Endothelial cell of umbilical vein (primary cell): Measurements from ENCODE around the gene KRTAP10-5. TPM values are rescaled to one million over a fixed set of nuclear protein-coding genes. Genes with fewer than 3 reads are reported as not detected.

Source experiments
- BruUV-seq: library from RNA; stranded (reverse); fragments of 400-500 nt; replicated peaks from 2 replicates; lab custom pipeline; 2021; lab: Mats Ljungman, UMichigan
- CTCF ChIA-PET: fragments of 300-600, 350-600 bp; sonication (Branson Sonifier 250); formaldehyde crosslinking; loops from one replicate; lab custom pipeline; 2021; ENCODE audit warnings: antibody characterized with exemption, inconsistent platforms; lab: Charles Lee
- POLR2A ChIA-PET: fragments of 300-600, 350-600 bp; sonication (Branson Sonifier 250); formaldehyde crosslinking; loops from one replicate; lab custom pipeline; 2021; ENCODE audit warnings: antibody characterized with exemption, inconsistent platforms; lab: Charles Lee
- DNase-seq: peaks from one replicate; pipeline ENCODE4 v3.0.0-alpha.2; 2011; ENCODE audit warnings: low read depth, low spot score
- FAIRE-seq: peaks from 2 replicates; lab custom pipeline; 2011; peaks lifted over from hg19 to GRCh38; lab: Jason Lieb, UNC
- H2AFZ ChIP-seq: 2 replicates; pipeline ENCODE4 v1.6.0; 2012; ENCODE audit warnings: low read depth, low read length, control low read depth, inconsistent platforms
- H3K27ac ChIP-seq: 2 replicates; pipeline ENCODE4 v1.5.1; 2011; ENCODE audit warnings: low read depth, mild to moderate bottlenecking, control low read depth, low read length, moderate library complexity; ENCODE audit not compliant: insufficient read depth
- H3K27me3 ChIP-seq, 2 experiments: 2 replicates each; pipeline versions ENCODE4 v1.6.0 to v1.6.1; 2011; ENCODE audit warnings: low read length in 2 of 2, mixed read lengths in 1 of 2; ENCODE audit not compliant: control insufficient read depth in 2 of 2, insufficient read depth in 2 of 2
- H3K36me3 ChIP-seq, 2 experiments: 2 replicates in 1 of 2; 3 replicates in 1 of 2; pipeline ENCODE4 v1.5.1; 2011; ENCODE audit warnings: low read length in 2 of 2, mild to moderate bottlenecking in 1 of 2, moderate library complexity in 1 of 2; ENCODE audit not compliant: control insufficient read depth in 2 of 2, insufficient read depth in 2 of 2; ENCODE audit errors: extremely low read depth in 1 of 2
- H3K4me1 ChIP-seq: 3 replicates; pipeline ENCODE4 v1.5.1; 2011; ENCODE audit warnings: mild to moderate bottlenecking, low read length; ENCODE audit not compliant: control insufficient read depth, insufficient read depth; ENCODE audit errors: extremely low read depth
- H3K4me2 ChIP-seq: 2 replicates; pipeline ENCODE4 v1.6.1; 2011; ENCODE audit warnings: low read length, control low read depth, mixed read lengths; ENCODE audit not compliant: insufficient read depth
- H3K4me3 ChIP-seq, 3 experiments: fragments of 200-600 bp in 1 of 3; sonication (generic), shearing (Covaris generic) in 1 of 3; replicated peaks in 1 of 3; 2 replicates each; pipeline ENCODE4 v1.5.1; 2011 to 2016; ENCODE audit warnings: control low read depth in 3 of 3, low read length in 3 of 3, mild to moderate bottlenecking in 2 of 3, inconsistent platforms in 1 of 3, low read depth in 1 of 3, moderate library complexity in 1 of 3; ENCODE audit not compliant: insufficient read depth in 1 of 3
- H3K79me2 ChIP-seq: 2 replicates; pipeline ENCODE4 v1.6.0; 2012; ENCODE audit warnings: low read length, inconsistent platforms; ENCODE audit not compliant: control insufficient read depth, insufficient read depth
- H3K9ac ChIP-seq: replicated peaks from 2 replicates; pipeline ENCODE3; 2011; ENCODE audit warnings: low read length, control low read depth; ENCODE audit not compliant: insufficient read depth; ENCODE audit errors: extremely low read depth
- H3K9me1 ChIP-seq: replicated peaks from 3 replicates; pipeline ENCODE4 v1.6.0; 2011; ENCODE audit warnings: mild to moderate bottlenecking, low read length; ENCODE audit not compliant: control insufficient read depth, insufficient read depth; ENCODE audit errors: extremely low read depth
- H3K9me3 ChIP-seq: replicated peaks from 2 replicates; pipeline ENCODE4 v1.5.1; 2012; ENCODE audit warnings: low read length, inconsistent platforms; ENCODE audit not compliant: control insufficient read depth, insufficient read depth
- H4K20me1 ChIP-seq: replicated peaks from 2 replicates; pipeline ENCODE3; 2011; ENCODE audit warnings: mild to moderate bottlenecking, low read length; ENCODE audit not compliant: control insufficient read depth, insufficient read depth; ENCODE audit errors: extremely low read depth
- CTCF ChIP-seq, 2 donors: IDR thresholded peaks; 1 replicate in 1 of 2; 2 replicates in 1 of 2; pipeline ENCODE4 v1.5.1; 2011; ENCODE audit warnings: low read length in 2 of 2, mild to moderate bottlenecking in 2 of 2, moderate library complexity in 2 of 2, control low read depth in 1 of 2, inconsistent platforms in 1 of 2, low read depth in 1 of 2; ENCODE audit not compliant: insufficient read depth in 1 of 2; ENCODE audit errors: extremely low read depth in 1 of 2
- EZH2 ChIP-seq: IDR thresholded peaks from 2 replicates; pipeline ENCODE4 v1.6.1; 2012; ENCODE audit warnings: borderline replicate concordance, low read depth, mild to moderate bottlenecking, moderate library complexity, low read length, inconsistent platforms; ENCODE audit not compliant: severe bottlenecking
- FOS ChIP-seq: IDR thresholded peaks from 2 replicates; pipeline ENCODE4 v1.6.1; 2011; ENCODE audit warnings: mild to moderate bottlenecking, low read length, moderate library complexity, borderline replicate concordance; ENCODE audit not compliant: insufficient read depth
- GATA2 ChIP-seq: IDR thresholded peaks from 2 replicates; pipeline ENCODE4 v1.7.0; 2011; ENCODE audit warnings: low read depth, mild to moderate bottlenecking, moderate library complexity, mixed read lengths, low read length; ENCODE audit not compliant: insufficient read length, insufficient read depth
- JUN ChIP-seq: IDR thresholded peaks from 2 replicates; pipeline ENCODE4 v1.6.1; 2011; ENCODE audit warnings: borderline replicate concordance, low read depth; ENCODE audit not compliant: insufficient read length, insufficient read depth
- MAX ChIP-seq: IDR thresholded peaks from 2 replicates; pipeline ENCODE4 v1.6.1; 2011; ENCODE audit not compliant: insufficient read depth, insufficient read length
- MYC ChIP-seq: IDR thresholded peaks from one replicate; pipeline ENCODE4 v1.6.1; 2011; ENCODE audit warnings: mild to moderate bottlenecking, low read depth, low read length
- POLR2A ChIP-seq: IDR thresholded peaks from 2 replicates; pipeline ENCODE4 v1.6.1; 2012; ENCODE audit warnings: low read depth, mild to moderate bottlenecking, control low read depth, low read length
- POLR2AphosphoS5 ChIP-seq: IDR thresholded peaks from 2 replicates; pipeline ENCODE4 v1.6.1; 2012; ENCODE audit warnings: low read depth, mild to moderate bottlenecking, control low read depth, low read length, moderate library complexity; ENCODE audit not compliant: insufficient read depth
- dilution Hi-C: fragments of 300-500 bp; cut with MboI; formaldehyde crosslinking; loops from one replicate; pipeline ENCODE4 v1.15.0; 2019; ENCODE audit warnings: low sequenced_read_pairs; ENCODE audit not compliant: extremely low pct_ligation_motif_present
- intact Hi-C: fragments of 100-400 bp; cut with micrococcal nuclease; formaldehyde crosslinking; loops from one replicate; pipeline ENCODE4 v1.10.0; 2022
- polyA plus RNA-seq, 4 experiments: library from polyadenylated mRNA; depleted of rRNA in 3 of 4; stranded (reverse) in 3 of 4; unstranded in 1 of 4; fragments of >200 nt; gene quantifications; 2 replicates each; pipeline versions ENCODE4 v1.2.1 to v1.2.3, GENCODE V29; 2011 to 2012; ENCODE audit warnings: missing spikeins in 1 of 4
- total RNA-seq: library from RNA; stranded (reverse); gene quantifications from 2 replicates; pipeline ENCODE4 v1.2.3, GENCODE V29; 2021

The KRTAP10-5 gene
- total and polyA plus RNA-seq, 2 donors (not counting 3 experiments of a cell fraction or from before 2014, with no cell fraction given), result not detected

- CTCF ChIA-PET, result no interaction called here
- Histone ChIP-seq H3K4me1 (no peaks in the 10 kb centered on the region), H3K9me1 (no peaks in the 10 kb centered on the region), H3K9ac (no peak overlapping the region), H3K27me3 (no peaks in the 10 kb centered on the region), H2AFZ (no peak overlapping the region), H3K4me2 (no peak overlapping the region), H3K27ac (no peak overlapping the region), H3K79me2 (no peaks in the 10 kb centered on the region), H4K20me1 (no peaks in the 10 kb centered on the region), H3K36me3 (no peaks in the 10 kb centered on the region), H3K9me3 (no peaks in the 10 kb centered on the region), H3K4me3 (no peak overlapping the region)
- TF ChIP-seq MAX (no peak), CTCF (IDR thresholded peaks at IDR 0.05; ENCODE audit: extremely low read depth in 1 of 2, insufficient read depth in 1 of 2, low read depth in 1 of 2, low read length in 2 of 2) (no peak), MYC (no peak), JUN (no peak), EZH2 (no peak), FOS (no peak), POLR2AphosphoS5 (no peak), POLR2A (no peak), GATA2 (no peak)
- dilution Hi-C loops (no loop called here), intact Hi-C loops (no loop called here)
- no TSS peak for BruUV-seq
- DNase-seq, result no peak
- POLR2A ChIA-PET, result no interaction called here
- FAIRE-seq, result no peak
Observed at GRCh38 chr21:44576025-44576420, 4.4 kb downstream of the KRTAP10-5 start.
